ENCODE data around the gene MAPK9.

MAPK9 gene

GRCh38 chr5:180235077-180235476 is 56.8 kb downstream of the MAPK9 start:
- TF ChIP-seq TAF1 (IDR thresholded peaks at IDR 0.05; ENCODE audit: borderline replicate concordance, insufficient read depth, low read length) (no peak), REST (IDR thresholded peaks at IDR 0.05; ENCODE audit: insufficient read depth in 1 of 2, low read depth in 2 of 2, low read length in 2 of 2) (no peak), SIN3A (IDR thresholded peaks at IDR 0.05; ENCODE audit: borderline replicate concordance, insufficient read depth, low read length) (no peak), POLR2AphosphoS5 (IDR thresholded peaks at IDR 0.05; ENCODE audit: low read depth, low read length) (no peak), FOXP2 (optimal IDR thresholded peaks at IDR 0.05; ENCODE audit: borderline replicate concordance, extremely low read depth, extremely low read length, insufficient read depth) (no peak)

- TF ChIP-seq REST (IDR thresholded peaks at IDR 0.05; ENCODE audit: insufficient read depth in 1 of 2, low read depth in 2 of 2, low read length in 2 of 2) = no peak
- TF ChIP-seq TAF1 (IDR thresholded peaks at IDR 0.05; ENCODE audit: borderline replicate concordance, insufficient read depth, low read length) = no peak
- no peak for TF ChIP-seq SIN3A (IDR thresholded peaks at IDR 0.05; ENCODE audit: borderline replicate concordance, insufficient read depth, low read length)
- TF ChIP-seq POLR2AphosphoS5 (IDR thresholded peaks at IDR 0.05; ENCODE audit: low read depth, low read length) = no peak
- TF ChIP-seq FOXP2 (optimal IDR thresholded peaks at IDR 0.05; ENCODE audit: borderline replicate concordance, extremely low read depth, extremely low read length, insufficient read depth) = no peak
Measured at GRCh38 chr5:180234271-180234670, 57.6 kb downstream of the MAPK9 start.

- TF ChIP-seq SIN3A (IDR thresholded peaks at IDR 0.05; ENCODE audit: borderline replicate concordance, insufficient read depth, low read length) = no peak
- no peak for TF ChIP-seq FOXP2 (optimal IDR thresholded peaks at IDR 0.05; ENCODE audit: borderline replicate concordance, extremely low read depth, extremely low read length, insufficient read depth)
- TF ChIP-seq REST (IDR thresholded peaks at IDR 0.05; ENCODE audit: insufficient read depth in 1 of 2, low read depth in 2 of 2, low read length in 2 of 2) = no peak
- no peak for TF ChIP-seq TAF1 (IDR thresholded peaks at IDR 0.05; ENCODE audit: borderline replicate concordance, insufficient read depth, low read length)
- TF ChIP-seq POLR2AphosphoS5 (IDR thresholded peaks at IDR 0.05; ENCODE audit: low read depth, low read length) = no peak
Measured at GRCh38 chr5:180233729-180234128, 58.2 kb downstream of the MAPK9 start.

- TF ChIP-seq SIN3A (IDR thresholded peaks at IDR 0.05; ENCODE audit: borderline replicate concordance, insufficient read depth, low read length) (no peak), TAF1 (IDR thresholded peaks at IDR 0.05; ENCODE audit: borderline replicate concordance, insufficient read depth, low read length) (no peak), REST (IDR thresholded peaks at IDR 0.05; ENCODE audit: insufficient read depth in 1 of 2, low read depth in 2 of 2, low read length in 2 of 2) (no peak), FOXP2 (optimal IDR thresholded peaks at IDR 0.05; ENCODE audit: borderline replicate concordance, extremely low read depth, extremely low read length, insufficient read depth) (no peak), POLR2AphosphoS5 (IDR thresholded peaks at IDR 0.05; ENCODE audit: low read depth, low read length) (no peak)
Measured at GRCh38 chr5:180230017-180230416, 61.9 kb downstream of the MAPK9 start.

- TF ChIP-seq SIN3A (IDR thresholded peaks at IDR 0.05; ENCODE audit: borderline replicate concordance, insufficient read depth, low read length) (no peak), POLR2AphosphoS5 (IDR thresholded peaks at IDR 0.05; ENCODE audit: low read depth, low read length) (no peak), FOXP2 (optimal IDR thresholded peaks at IDR 0.05; ENCODE audit: borderline replicate concordance, extremely low read depth, extremely low read length, insufficient read depth) (no peak), TAF1 (IDR thresholded peaks at IDR 0.05; ENCODE audit: borderline replicate concordance, insufficient read depth, low read length) (no peak), REST (IDR thresholded peaks at IDR 0.05; ENCODE audit: insufficient read depth in 1 of 2, low read depth in 2 of 2, low read length in 2 of 2) (no peak)
Measured at GRCh38 chr5:180222056-180222455, 69.8 kb downstream of the MAPK9 start.

Data from PFSK-1 (cell line).